NCI-H128 (cell line): ENCODE results near the gene SPDEF.

Experiments
- DNase-seq: peaks from one replicate; lab custom pipeline; 2025; ENCODE audit not compliant: unreplicated experiment; lab: John Stamatoyannopoulos, UW

SPDEF gene

GRCh38 chr6:34489207-34489805, 66.8 kb downstream of the SPDEF start:
- no peak for DNase-seq
